Measurements from ENCODE around the gene PPIP5K1. TPM values are rescaled to one million over a fixed set of nuclear protein-coding genes. Genes with fewer than 3 reads are reported as not detected.

PPIP5K1 gene
- total RNA-seq, 4 donors from 2014 or later: 7.1 to 74.8 (median 42.6) TPM

GRCh38 chr15:43511012-43511885 lies 78.8 kb downstream of the PPIP5K1 start:
- Histone ChIP-seq H3K4me1 (peaks cover 5 to 13% of the 10 kb centered on the region in 2 donors), H3K27me3 (no peaks in the 10 kb centered on the region), H3K4me3 (peak overlapping the region; percentile 37 to 55), H3K36me3 (no peaks in the 10 kb centered on the region), H3K9me3 (no peaks in the 10 kb centered on the region), H3K27ac (peak overlapping the region; percentile 18 to 86)
- intact Hi-C loops (cut with DNase I; ENCODE audit: low total_unique reads): no loop called here
- TF ChIP-seq CTCF (IDR thresholded peaks at IDR 0.05): no peak
- TF ChIP-seq POLR2A (IDR thresholded peaks at IDR 0.05): peak in 1 of 2 donors; percentile 16
- no peak for DNase-seq

- Histone ChIP-seq H3K27ac (peak overlapping the region; percentile 85 to 86), H3K4me1 (peaks cover under 1 to 13% of the 10 kb centered on the region in 2 donors), H3K27me3 (no peaks in the 10 kb centered on the region), H3K4me3 (peak overlapping the region; percentile 37 to 55), H3K9me3 (no peaks in the 10 kb centered on the region), H3K36me3 (no peaks in the 10 kb centered on the region)
- TF ChIP-seq CTCF (IDR thresholded peaks at IDR 0.05): peak in 2 of 4 experiments; percentile 27 to 36
- peak; percentile 63 to 76 for TF ChIP-seq POLR2A (IDR thresholded peaks at IDR 0.05)
- intact Hi-C loops (cut with DNase I; ENCODE audit: low total_unique reads): no loop called here
- DNase-seq: peak; percentile 98
Measured at GRCh38 chr15:43510200-43511011, 79.6 kb downstream of the PPIP5K1 start.

GRCh38 chr15:43509660-43510199 lies 80.3 kb downstream of the PPIP5K1 start:
- TF ChIP-seq POLR2A (IDR thresholded peaks at IDR 0.05) (no peak), CTCF (IDR thresholded peaks at IDR 0.05) (no peak)
- Histone ChIP-seq H3K27me3 (no peaks in the 10 kb centered on the region), H3K4me3 (peak overlapping the region; percentile 37 to 55), H3K4me1 (peaks cover 0 to 13% of the 10 kb centered on the region in 2 donors), H3K27ac (peak overlapping the region; percentile 85 to 86), H3K36me3 (no peaks in the 10 kb centered on the region), H3K9me3 (no peaks in the 10 kb centered on the region)
- intact Hi-C loops (cut with DNase I; ENCODE audit: low total_unique reads): no loop called here
- DNase-seq: peak in 1 of 2 donors; percentile 36

- TF ChIP-seq CTCF (IDR thresholded peaks at IDR 0.05) (peak in 1 of 4 experiments; percentile 8), POLR2A (IDR thresholded peaks at IDR 0.05) (no peak)
- intact Hi-C loops (cut with DNase I; ENCODE audit: low total_unique reads): no loop called here
- DNase-seq: peak; percentile 51 to 67
- Histone ChIP-seq H3K27ac (peak overlapping the region; percentile 85 to 86), H3K36me3 (no peaks in the 10 kb centered on the region), H3K9me3 (no peaks in the 10 kb centered on the region), H3K27me3 (no peaks in the 10 kb centered on the region), H3K4me1 (peaks cover 0 to 13% of the 10 kb centered on the region in 2 donors), H3K4me3 (peak overlapping the region; percentile 37 to 55)
Measured at GRCh38 chr15:43508991-43509659, 80.9 kb downstream of the PPIP5K1 start.

All from uterus (tissue), 4 donors.